Activated T-helper 17 cell treated with anti-CD3 and anti-CD28 coated beads, Interleukin-2, amount 50 U/mL, for 72 hours (primary cell): ENCODE results near the gene PARD3. TPM values are rescaled to one million over a fixed set of nuclear protein-coding genes. Genes with fewer than 3 reads are reported as not detected.

Experiments used
- ATAC-seq: fragments of 150-1000 bp; cut with Tn5 transposase; replicated peaks from 2 replicates; pipeline ENCODE4 v1.10.0; 2021; ENCODE audit warnings: mild to moderate bottlenecking, moderate library complexity
- H3K27ac Mint-ChIP-seq: one replicate; pipeline ENCODE4 v1.8.0; 2022; ENCODE audit warnings: mixed read lengths
- H3K27me3 Mint-ChIP-seq: one replicate; pipeline ENCODE4 v1.8.0; 2022; ENCODE audit warnings: mixed read lengths
- H3K36me3 Mint-ChIP-seq: one replicate; pipeline ENCODE4 v1.8.0; 2022; ENCODE audit warnings: low read depth, mild to moderate bottlenecking, mixed read lengths
- H3K4me1 Mint-ChIP-seq: one replicate; pipeline ENCODE4 v1.8.0; 2022; ENCODE audit warnings: mixed read lengths
- H3K4me3 Mint-ChIP-seq: one replicate; pipeline ENCODE4 v1.8.0; 2022; ENCODE audit warnings: mild to moderate bottlenecking, mixed read lengths
- H3K9me3 Mint-ChIP-seq: one replicate; pipeline ENCODE4 v1.8.0; 2022; ENCODE audit warnings: mixed read lengths
- total RNA-seq, 2 donors: library from RNA; stranded (reverse); gene quantifications; one replicate each; pipeline ENCODE4 v1.2.3, GENCODE V29; 2022

PARD3 gene
- total RNA-seq, 2 donors from 2014 or later, result 0.13 to 0.24 TPM

- ATAC-seq, result no peak
- H3K9me3 Mint-ChIP-seq, result no peaks in the 10 kb centered on the region
- no peak overlapping the region for H3K27ac Mint-ChIP-seq
- H3K4me3 Mint-ChIP-seq, result no peak overlapping the region
- H3K27me3 Mint-ChIP-seq, result peaks cover 21% of the 10 kb centered on the region
- H3K4me1 Mint-ChIP-seq, result no peaks in the 10 kb centered on the region
- no peaks in the 10 kb centered on the region for H3K36me3 Mint-ChIP-seq
Observed at GRCh38 chr10:34687434-34688210, 127.5 kb downstream of the PARD3 start.

GRCh38 chr10:34682580-34682979 lies 132.5 kb downstream of the PARD3 start:
- H3K4me1 Mint-ChIP-seq, result no peaks in the 10 kb centered on the region
- H3K9me3 Mint-ChIP-seq, result no peaks in the 10 kb centered on the region
- no peak for ATAC-seq
- no peaks in the 10 kb centered on the region for H3K36me3 Mint-ChIP-seq
- no peak overlapping the region for H3K4me3 Mint-ChIP-seq
- no peak overlapping the region for H3K27ac Mint-ChIP-seq
- H3K27me3 Mint-ChIP-seq, result peaks cover 16% of the 10 kb centered on the region

- Mint-ChIP-seq H3K9me3 (no peaks in the 10 kb centered on the region), H3K4me3 (no peak overlapping the region), H3K36me3 (no peaks in the 10 kb centered on the region), H3K27me3 (peaks cover 15% of the 10 kb centered on the region), H3K4me1 (no peaks in the 10 kb centered on the region), H3K27ac (no peak overlapping the region)
- ATAC-seq, result no peak
Observed at GRCh38 chr10:34681933-34682332, 133.2 kb downstream of the PARD3 start.

GRCh38 chr10:34679177-34679576 lies 135.9 kb downstream of the PARD3 start:
- Mint-ChIP-seq H3K9me3 (no peaks in the 10 kb centered on the region), H3K4me1 (no peaks in the 10 kb centered on the region), H3K27me3 (peaks cover 15% of the 10 kb centered on the region), H3K36me3 (no peaks in the 10 kb centered on the region), H3K4me3 (no peak overlapping the region), H3K27ac (no peak overlapping the region)
- ATAC-seq, result no peak

GRCh38 chr10:34677591-34677990 lies 137.5 kb downstream of the PARD3 start:
- no peak overlapping the region for H3K27ac Mint-ChIP-seq
- ATAC-seq, result no peak
- H3K4me3 Mint-ChIP-seq, result no peak overlapping the region
- peaks cover 17% of the 10 kb centered on the region for H3K27me3 Mint-ChIP-seq
- H3K9me3 Mint-ChIP-seq, result no peaks in the 10 kb centered on the region
- no peaks in the 10 kb centered on the region for H3K4me1 Mint-ChIP-seq
- no peaks in the 10 kb centered on the region for H3K36me3 Mint-ChIP-seq

- H3K4me3 Mint-ChIP-seq, result no peak overlapping the region
- no peaks in the 10 kb centered on the region for H3K9me3 Mint-ChIP-seq
- ATAC-seq, result no peak
- no peaks in the 10 kb centered on the region for H3K4me1 Mint-ChIP-seq
- no peak overlapping the region for H3K27ac Mint-ChIP-seq
- H3K27me3 Mint-ChIP-seq, result peaks cover 17% of the 10 kb centered on the region
- no peaks in the 10 kb centered on the region for H3K36me3 Mint-ChIP-seq
Observed at GRCh38 chr10:34677132-34677531, 138.0 kb downstream of the PARD3 start.

- H3K27ac Mint-ChIP-seq, result no peak overlapping the region
- no peaks in the 10 kb centered on the region for H3K9me3 Mint-ChIP-seq
- H3K4me3 Mint-ChIP-seq, result no peak overlapping the region
- peaks cover 11% of the 10 kb centered on the region for H3K27me3 Mint-ChIP-seq
- H3K4me1 Mint-ChIP-seq, result no peaks in the 10 kb centered on the region
- ATAC-seq, result no peak
- no peaks in the 10 kb centered on the region for H3K36me3 Mint-ChIP-seq
Observed at GRCh38 chr10:34674176-34674575, 140.9 kb downstream of the PARD3 start.

GRCh38 chr10:34670081-34670480 lies 145.0 kb downstream of the PARD3 start:
- H3K9me3 Mint-ChIP-seq, result no peaks in the 10 kb centered on the region
- no peaks in the 10 kb centered on the region for H3K36me3 Mint-ChIP-seq
- no peaks in the 10 kb centered on the region for H3K4me1 Mint-ChIP-seq
- peaks cover 3% of the 10 kb centered on the region for H3K27me3 Mint-ChIP-seq
- no peak overlapping the region for H3K4me3 Mint-ChIP-seq
- ATAC-seq, result no peak
- H3K27ac Mint-ChIP-seq, result no peak overlapping the region

- Mint-ChIP-seq H3K36me3 (no peaks in the 10 kb centered on the region), H3K4me1 (no peaks in the 10 kb centered on the region), H3K9me3 (no peaks in the 10 kb centered on the region), H3K27me3 (peaks cover 5% of the 10 kb centered on the region), H3K4me3 (no peak overlapping the region), H3K27ac (no peak overlapping the region)
- ATAC-seq, result no peak
Observed at GRCh38 chr10:34669079-34669478, 146.0 kb downstream of the PARD3 start.

- no peak overlapping the region for H3K4me3 Mint-ChIP-seq
- H3K4me1 Mint-ChIP-seq, result no peaks in the 10 kb centered on the region
- H3K36me3 Mint-ChIP-seq, result no peaks in the 10 kb centered on the region
- no peaks in the 10 kb centered on the region for H3K9me3 Mint-ChIP-seq
- no peak overlapping the region for H3K27ac Mint-ChIP-seq
- peaks cover 7% of the 10 kb centered on the region for H3K27me3 Mint-ChIP-seq
- ATAC-seq, result no peak
Observed at GRCh38 chr10:34667177-34667576, 147.9 kb downstream of the PARD3 start.

GRCh38 chr10:34666008-34666704 lies 148.9 kb downstream of the PARD3 start:
- Mint-ChIP-seq H3K36me3 (no peaks in the 10 kb centered on the region), H3K4me3 (no peak overlapping the region), H3K27ac (no peak overlapping the region), H3K27me3 (peaks cover 7% of the 10 kb centered on the region), H3K4me1 (no peaks in the 10 kb centered on the region), H3K9me3 (no peaks in the 10 kb centered on the region)
- ATAC-seq, result no peak

- no peak overlapping the region for H3K4me3 Mint-ChIP-seq
- no peaks in the 10 kb centered on the region for H3K9me3 Mint-ChIP-seq
- H3K27me3 Mint-ChIP-seq, result peaks cover 14% of the 10 kb centered on the region
- no peaks in the 10 kb centered on the region for H3K36me3 Mint-ChIP-seq
- no peak for ATAC-seq
- H3K4me1 Mint-ChIP-seq, result no peaks in the 10 kb centered on the region
- H3K27ac Mint-ChIP-seq, result no peak overlapping the region
Observed at GRCh38 chr10:34664706-34665105, 150.4 kb downstream of the PARD3 start.

- no peaks in the 10 kb centered on the region for H3K9me3 Mint-ChIP-seq
- no peak overlapping the region for H3K27ac Mint-ChIP-seq
- H3K27me3 Mint-ChIP-seq, result peaks cover 14% of the 10 kb centered on the region
- H3K36me3 Mint-ChIP-seq, result no peaks in the 10 kb centered on the region
- no peak overlapping the region for H3K4me3 Mint-ChIP-seq
- no peaks in the 10 kb centered on the region for H3K4me1 Mint-ChIP-seq
- no peak for ATAC-seq
Observed at GRCh38 chr10:34661580-34661979, 153.5 kb downstream of the PARD3 start.

- Mint-ChIP-seq H3K27me3 (peaks cover 20% of the 10 kb centered on the region), H3K36me3 (no peaks in the 10 kb centered on the region), H3K27ac (no peak overlapping the region), H3K4me3 (no peak overlapping the region), H3K9me3 (no peaks in the 10 kb centered on the region), H3K4me1 (no peaks in the 10 kb centered on the region)
- ATAC-seq, result no peak
Observed at GRCh38 chr10:34658934-34659333, 156.2 kb downstream of the PARD3 start.

- no peak for ATAC-seq
- H3K36me3 Mint-ChIP-seq, result no peaks in the 10 kb centered on the region
- no peak overlapping the region for H3K4me3 Mint-ChIP-seq
- no peaks in the 10 kb centered on the region for H3K4me1 Mint-ChIP-seq
- no peaks in the 10 kb centered on the region for H3K9me3 Mint-ChIP-seq
- peaks cover 27% of the 10 kb centered on the region for H3K27me3 Mint-ChIP-seq
- H3K27ac Mint-ChIP-seq, result no peak overlapping the region
Observed at GRCh38 chr10:34656661-34657060, 158.4 kb downstream of the PARD3 start.
